GM13977 (cell line): ENCODE measurements around the gene C1QTNF3.
"Not testable (repeated sequence)": the region's sequence is repeated elsewhere in the genome, so short reads cannot be mapped to it uniquely, and the experiment has no call there.

ENCODE experiments used
- DNase-seq: peaks from one replicate; pipeline ENCODE4 v3.0.0; 2012; ENCODE audit warnings: low spot score
- in situ Hi-C: fragments of 300-500 bp; cut with MboI; formaldehyde crosslinking; loops from one replicate; pipeline ENCODE4 v1.12.0; 2022; ENCODE audit warnings: low sequenced_read_pairs, low pct_unique_long_range_greater_than_20kb, mixed read lengths, inconsistent platforms; ENCODE audit not compliant: unreplicated experiment
- TF ChIP-seq, protein P1 (sequence below): IDR thresholded peaks from 2 replicates; pipeline ENCODE4 v1.5.1; 2012; ENCODE audit warnings: mild to moderate bottlenecking, control low read depth; ENCODE audit not compliant: insufficient read depth; ENCODE audit errors: extremely low read depth, missing control alignments

Gene C1QTNF3

DNA sequence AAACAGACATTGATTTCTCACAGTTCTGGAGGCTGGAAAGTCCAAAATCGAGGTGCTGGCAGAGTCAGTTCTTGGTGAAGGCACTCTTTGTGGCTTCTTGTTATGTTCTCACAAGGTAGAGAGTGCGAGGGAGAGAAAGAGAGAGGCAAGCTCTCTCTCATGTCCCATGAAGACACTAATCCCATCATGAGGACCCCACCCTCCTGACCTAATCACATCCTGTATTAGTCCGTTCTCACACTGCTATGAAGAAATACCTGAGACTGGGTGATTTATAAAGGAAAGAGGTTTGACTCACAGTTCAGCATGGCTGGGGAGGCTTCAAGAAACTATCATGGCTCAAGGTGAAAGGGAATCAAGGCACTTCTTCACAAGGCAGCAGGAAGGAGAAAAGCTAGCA, 29.5 kb downstream of the C1QTNF3 start:
- TF ChIP-seq, protein P1, sequence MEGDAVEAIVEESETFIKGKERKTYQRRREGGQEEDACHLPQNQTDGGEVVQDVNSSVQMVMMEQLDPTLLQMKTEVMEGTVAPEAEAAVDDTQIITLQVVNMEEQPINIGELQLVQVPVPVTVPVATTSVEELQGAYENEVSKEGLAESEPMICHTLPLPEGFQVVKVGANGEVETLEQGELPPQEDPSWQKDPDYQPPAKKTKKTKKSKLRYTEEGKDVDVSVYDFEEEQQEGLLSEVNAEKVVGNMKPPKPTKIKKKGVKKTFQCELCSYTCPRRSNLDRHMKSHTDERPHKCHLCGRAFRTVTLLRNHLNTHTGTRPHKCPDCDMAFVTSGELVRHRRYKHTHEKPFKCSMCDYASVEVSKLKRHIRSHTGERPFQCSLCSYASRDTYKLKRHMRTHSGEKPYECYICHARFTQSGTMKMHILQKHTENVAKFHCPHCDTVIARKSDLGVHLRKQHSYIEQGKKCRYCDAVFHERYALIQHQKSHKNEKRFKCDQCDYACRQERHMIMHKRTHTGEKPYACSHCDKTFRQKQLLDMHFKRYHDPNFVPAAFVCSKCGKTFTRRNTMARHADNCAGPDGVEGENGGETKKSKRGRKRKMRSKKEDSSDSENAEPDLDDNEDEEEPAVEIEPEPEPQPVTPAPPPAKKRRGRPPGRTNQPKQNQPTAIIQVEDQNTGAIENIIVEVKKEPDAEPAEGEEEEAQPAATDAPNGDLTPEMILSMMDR: no peak
- no peak for DNase-seq
- in situ Hi-C loops: no loop called here

DNA sequence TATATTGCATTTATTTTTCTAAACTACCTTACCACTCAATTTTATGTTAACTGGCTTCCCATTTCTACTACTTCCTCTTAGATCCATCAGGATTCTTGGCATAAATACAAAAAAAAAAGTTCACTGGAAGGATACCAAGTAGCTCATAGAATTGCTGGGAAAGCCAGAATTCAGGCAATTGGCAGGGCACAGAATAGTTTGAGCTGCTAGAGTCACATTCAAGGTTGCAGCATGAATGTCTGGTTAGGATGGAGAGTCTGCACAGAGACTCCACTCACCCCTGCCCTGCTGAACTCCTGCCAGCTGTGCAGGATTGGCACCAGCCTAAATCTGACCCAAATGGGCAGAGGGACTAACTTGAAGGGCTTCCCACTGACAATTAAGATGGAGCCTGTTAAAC, 30.2 kb downstream of the C1QTNF3 start:
- in situ Hi-C loops: no loop called here
- DNase-seq: no peak

DNA sequence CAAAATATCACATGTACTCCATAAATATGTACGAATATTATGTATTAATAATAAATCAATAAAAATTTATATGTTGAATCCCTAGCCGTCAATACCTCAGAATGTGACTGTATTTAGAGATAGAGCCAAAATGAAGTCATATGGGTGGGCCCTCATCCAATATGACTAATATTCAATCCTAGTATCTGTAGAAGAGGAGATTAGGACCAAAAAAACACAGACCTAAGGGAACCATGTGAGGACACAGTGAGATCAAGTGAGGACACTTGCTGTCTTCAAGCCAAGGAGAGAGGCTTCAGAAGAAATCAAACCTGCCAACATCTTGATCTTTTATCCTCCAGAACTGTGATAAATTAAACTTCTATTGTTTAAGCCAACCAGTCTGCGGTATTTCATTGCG, 31.5 kb downstream of the C1QTNF3 start:
- in situ Hi-C loops: no loop called here

More for the DNA sequence above, 30.2 kb downstream of the C1QTNF3 start:
- TF ChIP-seq, protein P1: no peak

DNA sequence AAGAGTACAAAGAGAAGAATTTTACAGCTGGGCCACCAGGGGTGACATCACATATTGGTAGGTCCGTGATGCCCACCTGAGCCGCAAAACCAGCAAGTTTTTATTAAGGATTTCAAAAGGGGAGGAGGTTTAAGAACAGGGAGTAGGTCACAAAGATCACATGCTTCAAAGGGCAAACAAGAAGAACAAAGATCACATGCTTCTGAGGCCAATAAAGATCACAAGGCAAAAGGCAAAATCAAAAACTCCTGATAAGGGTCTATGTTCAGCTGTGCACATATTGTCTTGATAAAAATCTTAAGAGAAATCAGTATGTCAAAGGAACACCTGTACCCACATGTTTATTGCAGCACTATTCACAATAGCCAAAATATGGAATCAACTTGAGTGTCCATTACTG, 32.9 kb downstream of the C1QTNF3 start:
- DNase-seq, in situ Hi-C loops: not testable (repeated sequence)

More for the DNA sequence above, 31.5 kb downstream of the C1QTNF3 start:
- TF ChIP-seq, protein P1: no peak
- no peak for DNase-seq

DNA sequence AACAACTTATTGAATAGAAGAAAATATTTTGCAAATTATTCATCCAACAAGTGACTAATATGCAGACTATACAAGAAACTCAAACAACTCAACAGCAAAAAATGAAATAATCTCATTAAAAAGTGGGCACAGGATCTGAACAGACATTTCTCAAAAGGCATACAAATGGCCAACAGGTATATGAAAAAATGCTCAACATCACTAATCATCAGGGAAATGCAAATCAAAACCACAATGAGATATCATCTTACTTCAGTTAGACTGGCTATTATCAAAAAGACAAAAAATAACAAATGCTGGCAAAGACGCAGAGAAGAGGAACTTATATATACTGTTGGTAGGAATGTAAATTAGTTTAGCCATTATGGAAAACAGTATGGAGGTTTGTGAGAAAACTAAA, 33.4 kb downstream of the C1QTNF3 start:
- TF ChIP-seq, protein P1: no peak
- in situ Hi-C loops: no loop called here
- DNase-seq: no peak

DNA sequence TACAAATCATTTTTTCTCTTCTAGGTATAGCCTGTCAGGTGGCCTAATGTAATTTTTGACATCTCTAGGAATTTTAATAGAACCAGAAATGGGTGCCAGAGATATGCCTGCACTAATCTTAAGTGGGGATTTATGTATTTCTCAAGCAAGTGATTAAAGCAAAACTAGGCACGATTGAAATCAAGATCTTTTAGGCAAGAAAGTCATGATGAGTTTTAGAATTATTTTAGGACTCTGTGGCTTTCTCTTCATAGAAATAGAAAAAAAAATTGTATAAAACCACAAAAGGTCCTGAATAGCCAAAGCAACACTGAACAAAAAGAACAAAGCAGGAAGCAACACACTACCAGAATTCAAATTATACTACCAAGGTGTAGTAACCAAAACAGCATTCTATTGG, 34.2 kb downstream of the C1QTNF3 start:
- no peak for DNase-seq
- in situ Hi-C loops: no loop called here
- TF ChIP-seq, protein P1: no peak

DNA sequence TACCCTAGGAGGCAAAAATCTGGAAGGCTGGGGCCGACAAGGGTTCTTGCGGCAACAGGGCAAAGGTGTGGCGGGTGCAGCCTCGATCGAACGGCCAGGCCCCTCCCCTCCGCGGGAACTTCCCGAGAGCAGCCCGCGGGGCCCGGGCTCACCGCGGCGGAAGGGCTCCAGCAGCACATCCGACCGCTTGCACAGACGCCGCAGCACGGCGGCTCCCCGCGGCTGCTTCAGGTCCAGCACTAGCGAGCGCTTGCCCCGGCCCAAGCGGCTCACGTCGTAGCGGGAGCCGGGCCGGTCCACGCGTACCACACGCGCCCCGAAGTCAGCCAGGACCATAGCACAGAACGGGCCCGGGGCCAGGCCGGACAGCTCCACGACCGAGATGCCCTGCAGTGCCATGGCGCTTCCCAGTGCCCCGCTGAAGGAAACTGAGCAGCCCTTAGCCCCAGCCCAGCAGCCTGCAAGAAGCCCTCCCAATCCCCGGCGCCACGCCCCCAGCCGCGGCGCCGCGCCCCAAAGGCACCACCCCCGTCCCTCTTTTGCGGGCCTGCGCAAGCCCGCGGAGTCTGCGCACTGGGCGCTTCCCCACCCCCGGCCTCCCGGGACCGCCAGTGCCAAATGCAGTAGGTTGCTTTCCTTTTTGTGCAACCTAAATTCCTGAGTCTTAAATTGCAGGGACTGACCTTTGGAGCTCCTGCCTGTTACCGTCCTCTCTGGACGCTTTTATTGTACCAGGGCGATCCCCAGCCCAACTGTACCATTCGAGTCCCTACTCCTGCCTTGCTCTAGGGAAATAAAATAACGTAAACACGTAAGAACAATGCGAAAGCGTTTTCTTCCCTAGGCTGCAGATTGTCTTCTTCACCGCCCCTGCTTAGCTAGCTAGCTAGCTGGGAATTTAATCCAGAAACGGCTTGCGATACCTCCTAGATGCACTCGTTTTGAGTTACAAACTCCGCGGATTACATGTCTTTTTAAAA, 35.1 kb downstream of the C1QTNF3 start, which contains the start of gene AMACR:
Gene AMACR, minus strand, starts transcription at position 430 of the 980 bp plus-strand sequence. Its CDS starts 31 bp downstream, at position 399.
- peak; percentile 96 for DNase-seq
- in situ Hi-C loops: no loop called here
- TF ChIP-seq, protein P1: no peak
